ENCODE data around the gene ZNF23.

DNA sequence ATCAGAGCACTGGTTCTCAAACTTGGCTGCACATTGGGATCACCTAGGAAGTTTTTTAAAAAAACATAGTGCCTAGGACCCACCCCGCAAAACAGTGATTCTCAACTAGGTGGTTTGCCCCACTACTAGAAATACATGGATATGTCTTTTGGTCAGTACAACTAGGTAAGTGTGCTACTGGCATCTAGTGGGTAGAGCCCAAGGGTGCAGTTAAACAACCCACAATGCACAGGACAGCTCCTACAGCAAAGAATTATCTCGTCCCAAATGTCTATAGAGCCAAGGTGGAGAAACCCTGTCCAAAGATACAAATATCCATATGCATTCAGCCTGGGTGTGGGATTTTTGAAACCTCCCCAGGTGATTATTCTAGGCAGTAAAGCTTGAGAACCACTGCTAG is 38.9 kb upstream of the ZNF23 start:
- TF ChIP-seq REST (IDR thresholded peaks at IDR 0.05; ENCODE audit: insufficient replicate concordance, low read depth) (no peak), GABPA (IDR thresholded peaks at IDR 0.05; ENCODE audit: low read depth) (no peak), POLR2AphosphoS5 (IDR thresholded peaks at IDR 0.05; ENCODE audit: low read depth) (no peak)
- TF ChIP-seq, protein P1, sequence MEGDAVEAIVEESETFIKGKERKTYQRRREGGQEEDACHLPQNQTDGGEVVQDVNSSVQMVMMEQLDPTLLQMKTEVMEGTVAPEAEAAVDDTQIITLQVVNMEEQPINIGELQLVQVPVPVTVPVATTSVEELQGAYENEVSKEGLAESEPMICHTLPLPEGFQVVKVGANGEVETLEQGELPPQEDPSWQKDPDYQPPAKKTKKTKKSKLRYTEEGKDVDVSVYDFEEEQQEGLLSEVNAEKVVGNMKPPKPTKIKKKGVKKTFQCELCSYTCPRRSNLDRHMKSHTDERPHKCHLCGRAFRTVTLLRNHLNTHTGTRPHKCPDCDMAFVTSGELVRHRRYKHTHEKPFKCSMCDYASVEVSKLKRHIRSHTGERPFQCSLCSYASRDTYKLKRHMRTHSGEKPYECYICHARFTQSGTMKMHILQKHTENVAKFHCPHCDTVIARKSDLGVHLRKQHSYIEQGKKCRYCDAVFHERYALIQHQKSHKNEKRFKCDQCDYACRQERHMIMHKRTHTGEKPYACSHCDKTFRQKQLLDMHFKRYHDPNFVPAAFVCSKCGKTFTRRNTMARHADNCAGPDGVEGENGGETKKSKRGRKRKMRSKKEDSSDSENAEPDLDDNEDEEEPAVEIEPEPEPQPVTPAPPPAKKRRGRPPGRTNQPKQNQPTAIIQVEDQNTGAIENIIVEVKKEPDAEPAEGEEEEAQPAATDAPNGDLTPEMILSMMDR (IDR thresholded peaks at IDR 0.05; ENCODE audit: insufficient read depth, low read length): no peak

All from HL-60 (cell line).